ENCODE results near the gene DLGAP1.

GRCh38 chr18:4454537-4455112 is 482 bp downstream of the DLGAP1 start:
- no peak for TF ChIP-seq CTCF (IDR thresholded peaks at IDR 0.05)
- TF ChIP-seq EZH2 (IDR thresholded peaks at IDR 0.05): no peak
